Amygdala (tissue), 56 donors: ENCODE data around the gene KAZN.
A peak's percentile ranks its signal among the peaks of the same experiment; 100 is the strongest.

Experiments used
- DNase-seq, 56 donors: peaks; one replicate each; lab custom pipeline; 2025; lab: John Stamatoyannopoulos, UW

KAZN gene

DNA sequence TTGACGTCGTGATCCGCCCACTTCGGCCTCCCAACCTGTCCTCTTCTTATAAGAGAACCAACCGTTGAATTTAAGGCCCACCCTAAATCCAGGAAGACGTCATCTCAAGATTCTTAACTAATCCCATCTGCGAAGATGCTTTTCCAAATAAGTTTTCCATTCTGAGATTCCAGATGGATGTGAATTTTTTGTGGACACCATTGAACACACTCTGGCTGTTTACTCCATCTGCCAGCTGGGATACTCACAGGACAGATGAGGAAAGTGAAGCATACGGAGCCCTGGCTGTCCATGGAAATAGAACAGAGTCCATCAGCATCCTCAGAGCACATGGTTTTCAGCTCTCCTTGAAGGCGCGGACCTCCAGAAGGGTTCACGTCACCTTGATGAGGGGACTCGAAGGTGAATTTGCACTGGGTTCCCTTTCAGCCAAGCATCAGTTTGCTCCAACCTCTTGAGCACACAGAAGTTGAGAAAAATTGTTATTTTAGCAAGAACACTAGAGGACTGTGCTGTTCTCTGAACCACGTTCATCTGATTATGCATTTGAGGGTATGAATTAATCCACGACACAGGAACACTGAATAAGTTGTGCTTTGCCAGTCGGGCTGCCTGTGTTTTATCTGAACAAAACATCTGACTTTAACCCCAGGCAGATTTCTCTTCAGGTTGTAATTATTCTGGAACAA is 68.6 kb downstream of the KAZN start:
- DNase-seq, result no peak

DNA sequence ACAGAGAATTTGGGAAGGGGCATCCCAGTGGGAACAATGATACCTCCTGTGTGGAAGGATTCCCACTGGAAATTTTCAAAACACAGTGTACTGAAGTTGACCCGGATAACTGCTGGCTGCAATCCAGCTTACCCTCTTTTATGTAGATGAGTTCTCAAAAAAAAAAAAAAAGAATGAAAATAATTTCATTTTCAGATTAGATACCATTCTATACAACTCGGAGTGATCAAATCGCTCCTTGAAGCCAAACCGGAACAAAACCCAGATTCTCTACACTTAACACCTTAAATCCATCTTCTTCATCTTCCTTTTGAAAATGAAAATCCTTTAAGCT is 69.1 kb downstream of the KAZN start:
- no peak for DNase-seq

DNA sequence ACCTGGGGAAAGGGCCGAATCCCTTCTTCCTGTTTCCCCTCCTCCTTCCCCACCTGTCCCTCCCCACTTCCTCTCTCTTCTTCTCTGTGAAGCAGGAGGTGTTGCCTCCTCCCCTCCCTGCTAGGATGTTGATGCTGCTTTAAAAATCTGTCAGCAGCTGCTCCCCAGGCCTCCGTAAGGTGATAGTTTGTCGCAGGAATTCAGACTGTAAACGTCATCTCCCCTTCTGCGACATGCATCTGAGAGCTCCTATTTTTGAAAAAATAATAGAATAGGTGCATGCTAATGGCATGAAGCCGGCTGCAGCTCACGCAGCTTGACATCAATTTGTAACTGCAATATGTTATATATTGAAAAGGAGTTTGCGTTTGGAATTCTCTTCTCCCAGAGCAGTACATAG is 70.1 kb downstream of the KAZN start:
- DNase-seq, result no peak

DNA sequence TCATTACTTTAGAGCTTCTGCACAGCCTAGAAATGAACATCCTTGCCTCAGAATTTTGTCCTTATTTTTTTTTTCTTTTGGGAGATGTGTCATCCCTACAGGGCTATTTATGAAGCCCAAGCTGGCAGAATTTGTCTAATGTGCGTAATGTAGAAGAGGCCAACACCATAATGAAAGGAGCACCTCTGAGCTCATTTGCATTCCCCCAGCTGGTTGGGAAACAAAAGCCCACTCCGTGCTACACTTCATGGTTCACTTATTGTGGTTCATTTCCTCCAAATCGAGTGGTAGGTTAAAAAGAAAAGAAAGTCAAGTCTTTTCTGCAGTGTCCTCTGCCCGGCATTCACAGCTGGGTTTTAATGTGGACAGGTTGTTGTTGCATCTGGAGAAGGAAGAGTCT is 73.5 kb downstream of the KAZN start:
- peak in 1 of 56 donors; percentile 9 for DNase-seq

DNA sequence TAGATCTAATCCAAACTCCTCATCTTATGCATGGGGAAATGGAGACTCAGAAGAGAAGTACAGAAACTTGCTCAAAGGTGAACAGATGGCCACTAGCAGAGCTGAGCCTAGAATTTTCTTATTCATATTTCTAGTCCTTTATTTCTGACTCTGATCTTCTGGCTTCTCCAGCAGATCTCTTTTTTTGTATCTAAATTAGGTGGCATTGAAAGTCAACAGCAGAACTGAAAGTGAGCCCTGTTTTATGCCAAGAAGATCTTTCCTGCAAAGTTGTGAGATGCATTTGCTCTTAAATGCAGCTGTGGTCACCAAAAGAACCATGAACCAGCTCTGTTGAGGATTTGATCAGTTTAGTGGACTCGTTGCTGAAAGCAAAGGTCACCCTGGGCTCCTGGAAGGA is 75.5 kb downstream of the KAZN start:
- no peak for DNase-seq

DNA sequence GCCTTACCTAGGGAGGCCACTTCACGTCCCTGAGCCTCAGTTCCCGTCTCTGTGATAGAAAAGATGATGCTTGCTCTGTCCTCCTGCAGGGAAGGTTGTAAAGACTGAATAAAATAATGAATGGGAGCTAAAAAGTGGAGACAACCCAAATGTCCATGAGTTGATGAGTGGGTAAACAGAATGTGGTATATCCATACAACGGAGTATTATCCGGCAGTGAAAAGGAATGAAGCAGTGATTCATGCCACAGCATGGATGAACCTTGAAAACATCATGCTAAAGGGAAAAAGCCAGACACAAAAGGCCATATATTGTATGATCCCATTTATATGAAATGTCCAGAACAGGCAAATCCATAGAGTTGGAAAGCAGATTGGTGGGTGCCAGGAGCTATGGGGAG is 77.9 kb downstream of the KAZN start:
- DNase-seq, result no peak

DNA sequence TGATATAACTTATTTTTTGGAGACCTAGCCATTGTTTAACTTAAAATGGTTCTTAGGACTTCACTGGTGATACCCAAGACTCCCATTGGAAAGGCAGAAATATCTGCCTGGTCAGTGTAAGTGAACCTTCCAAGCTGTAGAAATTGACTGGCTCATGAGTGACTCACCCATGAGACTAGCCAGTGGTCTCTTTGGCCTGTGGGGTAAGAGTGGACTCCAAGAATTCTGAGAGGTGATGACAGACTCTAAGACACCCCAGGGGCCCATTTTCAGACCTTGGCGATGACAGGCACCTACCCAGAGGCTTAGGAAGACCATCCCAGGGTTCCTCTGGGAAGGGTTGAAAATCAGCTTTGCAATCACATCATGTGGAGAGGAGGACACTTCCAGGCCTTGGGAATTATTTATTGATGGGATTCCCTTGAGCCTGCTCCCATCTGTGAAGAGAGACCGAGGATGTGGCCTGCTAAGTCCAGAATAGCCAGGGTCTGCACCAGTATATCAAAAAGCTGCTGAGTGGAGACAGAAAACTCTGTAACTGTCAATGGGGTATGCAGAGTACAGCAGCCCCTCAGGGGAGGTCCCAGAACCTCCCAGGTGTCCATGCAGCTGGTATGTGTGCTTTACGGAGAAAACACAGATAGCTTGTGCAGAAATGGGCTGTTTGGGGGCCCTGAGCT is 78.9 kb downstream of the KAZN start:
- no peak for DNase-seq

DNA sequence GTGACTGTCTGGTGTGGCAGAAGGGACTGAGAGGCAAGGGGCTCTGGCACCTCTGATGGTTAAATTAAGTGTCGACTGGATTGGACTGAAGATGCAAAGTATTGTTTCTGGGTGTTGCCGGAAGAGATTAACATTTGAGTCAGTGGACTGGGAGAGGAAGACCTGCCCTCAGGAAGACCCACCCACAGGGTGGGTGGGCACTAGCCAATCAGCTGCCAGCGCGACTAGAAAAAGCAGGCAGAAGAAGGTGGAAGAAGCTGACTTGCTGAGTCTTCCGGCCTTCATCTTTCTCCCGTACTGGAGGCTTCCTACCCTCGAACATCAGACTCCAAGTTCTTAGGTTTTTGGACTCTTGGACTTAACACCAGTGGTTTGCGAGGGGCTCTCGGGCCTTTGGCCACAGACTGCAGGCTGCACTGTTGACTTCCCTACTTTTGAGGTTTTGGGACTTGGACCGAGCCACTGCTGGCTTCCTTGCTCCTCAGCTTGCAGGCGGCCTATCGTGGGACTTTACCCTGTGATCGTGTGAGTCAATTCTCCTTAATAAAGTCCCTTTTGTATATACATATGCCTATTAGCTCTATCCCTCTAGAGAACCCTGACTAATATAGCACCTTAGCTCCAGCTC is 79.6 kb downstream of the KAZN start:
- DNase-seq, result no peak

DNA sequence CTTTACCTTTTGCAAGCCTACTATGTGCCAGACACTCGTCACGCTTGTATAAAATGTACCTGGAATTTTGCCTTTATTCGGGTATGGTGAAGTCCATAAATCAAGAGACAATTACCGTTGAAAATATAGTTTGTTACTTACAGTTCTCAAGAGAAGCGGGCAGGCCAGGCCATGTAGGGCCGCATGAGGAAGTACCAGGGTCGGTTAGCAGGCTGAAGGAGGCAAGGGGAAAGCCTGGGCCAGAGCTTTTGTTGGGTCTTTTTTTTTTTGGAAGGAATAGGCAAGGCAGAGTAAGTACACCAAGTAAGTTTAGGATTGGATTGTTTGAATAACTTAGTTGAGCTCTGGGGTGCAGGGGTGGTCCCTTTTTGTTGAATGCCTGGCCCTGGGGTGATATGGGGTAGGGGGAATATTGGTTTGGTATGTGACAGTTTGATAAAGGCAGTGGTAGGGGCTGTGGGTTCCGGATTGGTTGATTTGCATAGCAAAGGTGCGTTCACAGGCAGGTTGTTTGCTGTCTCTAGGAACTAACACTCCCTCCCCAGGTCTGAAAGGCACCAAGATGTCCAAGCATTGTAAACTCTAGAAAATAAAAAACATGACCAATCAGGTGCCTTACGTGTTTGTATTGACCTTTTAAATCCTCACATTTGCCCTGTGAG is 80.7 kb downstream of the KAZN start:
- no peak for DNase-seq

DNA sequence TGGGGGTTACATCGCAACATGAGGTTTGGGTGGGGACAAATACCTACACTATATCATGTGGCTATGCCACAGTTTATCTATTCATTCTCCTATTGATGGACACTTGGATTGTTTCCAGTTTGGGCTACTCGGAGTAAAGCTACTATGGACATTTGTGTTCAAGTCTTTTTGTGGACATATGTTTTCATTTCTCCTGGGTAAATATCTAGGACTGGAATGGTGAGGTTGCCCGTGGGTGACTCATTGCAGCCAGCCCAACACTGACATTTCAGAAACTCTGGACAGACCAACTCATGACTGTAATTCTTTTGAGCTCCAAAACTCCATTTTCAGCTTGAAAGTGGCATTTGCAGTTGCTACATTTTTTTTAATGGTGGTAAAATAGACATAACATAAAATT is 82.7 kb downstream of the KAZN start:
- DNase-seq, result no peak

DNA sequence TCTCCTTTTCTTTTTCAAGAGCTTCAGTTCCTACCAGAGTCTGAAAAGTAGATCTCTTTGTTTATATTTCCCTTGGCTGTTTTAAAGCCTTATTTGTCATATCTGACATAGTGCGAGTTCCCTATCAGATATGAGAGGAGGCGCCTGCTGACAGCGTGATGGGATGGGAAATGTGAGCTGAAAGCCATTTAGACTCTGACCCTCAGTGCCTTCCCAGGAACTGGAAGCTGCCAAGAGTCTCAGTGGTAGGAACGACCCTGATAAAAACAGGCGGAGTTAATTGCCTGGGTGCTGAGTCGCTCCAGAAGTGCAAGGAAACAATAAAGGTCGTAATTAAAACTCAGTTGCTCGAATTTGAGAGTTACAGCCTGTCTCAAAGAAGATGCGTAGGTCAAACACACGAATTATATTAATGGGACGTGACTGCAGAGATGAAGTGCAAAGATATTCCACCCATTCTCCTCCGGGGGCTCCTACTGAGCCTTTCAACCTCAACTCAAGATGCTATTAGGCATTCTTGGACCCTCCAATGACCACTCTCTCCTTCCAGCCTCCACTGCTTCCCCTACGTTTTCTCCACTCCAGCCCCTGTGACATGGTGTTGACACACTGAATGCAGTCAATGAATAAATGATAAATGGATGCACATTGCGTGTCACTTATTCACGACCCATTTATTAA is 84.6 kb downstream of the KAZN start:
- no peak for DNase-seq

DNA sequence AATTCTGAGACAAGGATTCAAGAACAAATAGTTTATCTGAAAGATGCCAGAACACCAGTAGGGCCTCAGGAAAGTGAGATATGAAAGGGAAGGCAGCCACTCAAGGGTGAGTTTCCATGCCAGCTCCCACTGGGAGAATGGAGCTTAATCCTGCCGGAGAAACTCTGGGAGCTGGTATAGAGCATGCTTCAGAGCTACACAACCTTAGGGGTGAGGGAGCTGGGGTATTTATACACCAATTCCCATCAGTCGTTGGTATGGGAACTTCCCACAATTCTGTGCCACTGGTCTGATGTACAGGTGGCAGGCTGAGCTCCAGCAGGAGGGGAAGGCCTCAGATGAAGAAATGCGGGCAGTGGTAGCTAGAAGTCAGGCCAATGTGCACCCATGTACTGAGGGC is 86.6 kb downstream of the KAZN start:
- no peak for DNase-seq

DNA sequence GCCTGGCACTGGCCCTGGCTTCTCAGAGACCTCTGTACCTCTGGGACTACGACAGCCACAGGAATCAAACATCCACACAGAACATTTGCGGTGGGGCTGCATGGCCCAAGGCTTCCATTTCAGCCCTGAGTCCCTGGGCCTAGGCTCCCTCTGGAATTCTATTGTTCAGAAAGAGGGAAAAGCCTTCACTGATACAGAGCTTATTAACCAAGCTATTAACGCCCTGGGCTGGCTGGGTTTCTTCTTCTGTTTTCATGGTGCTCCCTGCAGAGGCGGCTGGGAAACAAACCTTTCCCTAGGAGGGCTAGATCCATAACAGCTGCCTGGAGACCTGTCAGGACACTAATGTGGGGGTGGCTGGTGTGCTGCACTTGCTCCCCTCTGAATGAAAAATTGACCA is 88.2 kb downstream of the KAZN start:
- no peak for DNase-seq

DNA sequence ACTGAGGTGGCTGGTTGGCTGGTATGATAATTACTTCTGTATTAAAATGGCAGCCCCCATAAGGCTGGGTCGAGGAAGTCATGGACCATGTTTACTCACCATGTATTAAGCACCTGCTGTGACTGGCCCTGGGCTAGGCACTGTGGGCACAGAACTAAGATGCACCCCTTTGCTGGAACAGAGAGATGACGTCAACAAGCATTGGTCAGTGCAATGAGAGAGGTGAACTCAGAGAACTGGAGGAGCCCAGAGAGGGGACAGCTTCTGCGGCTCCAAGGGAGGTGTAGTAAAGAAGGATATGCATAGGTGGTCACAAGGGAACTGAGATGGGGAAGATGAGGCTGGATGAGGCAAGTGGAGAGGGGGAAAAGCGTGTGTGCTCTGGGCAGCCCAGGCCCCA is 88.7 kb downstream of the KAZN start:
- DNase-seq, result no peak

DNA sequence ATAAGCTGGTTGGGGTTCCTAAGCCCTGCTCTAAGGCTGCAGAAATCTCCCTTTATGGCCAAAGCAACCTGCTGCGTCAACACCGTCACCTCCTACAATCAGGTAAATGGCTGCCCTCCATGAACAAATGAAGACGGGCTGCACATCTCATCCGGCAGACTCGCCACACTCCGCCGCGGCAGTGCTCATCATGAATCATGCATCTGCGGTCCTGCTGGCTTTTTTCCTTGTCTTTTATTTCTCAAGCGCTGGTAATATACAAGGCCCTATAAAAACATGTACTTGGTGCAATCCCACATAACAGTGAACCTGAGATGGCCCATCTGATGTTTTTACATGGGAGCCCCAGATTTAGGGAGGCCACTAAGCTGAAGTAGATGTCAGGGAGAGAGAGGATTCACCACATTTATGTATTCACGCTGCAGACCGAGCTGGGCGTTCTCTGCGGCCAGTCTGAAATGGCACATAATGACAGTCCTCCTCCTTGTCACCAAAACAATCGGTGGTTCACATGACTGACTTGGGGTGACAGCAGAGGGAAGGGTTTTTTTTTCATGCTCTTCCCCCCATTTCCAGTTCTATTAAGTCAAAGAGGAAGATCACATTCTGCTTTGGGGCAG is 91.6 kb downstream of the KAZN start:
- peak in 10 of 56 donors; percentile 2 to 61 (median 17) for DNase-seq

DNA sequence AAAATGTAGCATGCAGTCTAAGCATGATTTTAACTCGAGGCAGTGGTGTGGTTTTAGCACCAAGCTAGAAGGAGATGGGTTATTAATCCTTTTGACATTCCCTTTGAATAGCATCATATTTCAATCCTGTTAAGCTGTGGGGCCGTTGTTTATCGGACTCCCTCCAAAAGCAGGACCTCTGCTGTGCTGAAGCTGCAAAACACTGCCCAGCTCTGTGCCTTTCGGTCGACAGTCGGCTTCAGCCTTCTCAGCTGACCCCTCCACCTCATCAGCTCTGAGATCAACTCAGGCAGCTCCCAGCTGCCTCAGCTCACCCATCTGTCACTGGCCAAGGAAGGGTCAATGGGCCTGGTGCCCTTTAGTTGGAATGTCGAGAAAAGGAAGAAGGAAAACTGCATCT is 95.5 kb downstream of the KAZN start:
- DNase-seq, result no peak

DNA sequence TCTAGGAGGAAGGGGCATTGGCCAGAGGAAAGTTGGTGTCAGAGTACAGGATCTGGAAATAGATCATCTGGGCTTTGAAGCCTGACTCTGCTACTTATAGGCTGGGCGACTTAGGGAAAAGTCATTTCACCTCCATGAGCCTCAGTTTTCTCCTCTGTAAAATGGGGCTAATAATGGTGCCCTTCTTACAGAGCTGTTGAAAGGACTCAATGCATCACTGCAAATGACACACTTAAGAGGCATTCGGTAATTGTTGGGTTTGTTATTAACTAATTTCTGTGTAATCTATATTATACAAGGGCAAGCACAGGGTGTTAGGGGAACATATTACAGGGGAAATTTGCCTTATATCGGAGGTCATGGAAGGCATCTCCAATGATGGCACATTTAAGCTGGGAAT is 96.1 kb downstream of the KAZN start:
- DNase-seq, result no peak

DNA sequence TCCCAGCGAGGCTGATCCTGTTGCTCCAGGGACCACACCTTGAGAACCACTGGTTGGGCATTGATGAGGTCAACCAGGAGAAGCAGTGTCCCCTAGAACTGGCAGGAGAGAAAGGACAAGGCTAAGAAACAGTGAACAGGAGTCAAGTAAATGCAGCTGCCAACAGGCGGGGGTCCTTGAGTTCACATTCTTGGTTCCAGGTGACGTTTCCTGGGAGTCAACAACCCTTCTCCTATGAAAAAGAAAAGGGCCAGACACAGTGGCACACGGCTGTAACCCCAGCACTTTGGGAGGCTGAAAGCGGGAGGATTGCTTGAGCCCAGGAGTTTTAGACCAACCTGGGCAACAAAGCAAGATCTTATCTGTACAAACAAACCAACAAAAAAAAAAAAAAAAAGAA is 98.3 kb downstream of the KAZN start:
- DNase-seq, result no peak

DNA sequence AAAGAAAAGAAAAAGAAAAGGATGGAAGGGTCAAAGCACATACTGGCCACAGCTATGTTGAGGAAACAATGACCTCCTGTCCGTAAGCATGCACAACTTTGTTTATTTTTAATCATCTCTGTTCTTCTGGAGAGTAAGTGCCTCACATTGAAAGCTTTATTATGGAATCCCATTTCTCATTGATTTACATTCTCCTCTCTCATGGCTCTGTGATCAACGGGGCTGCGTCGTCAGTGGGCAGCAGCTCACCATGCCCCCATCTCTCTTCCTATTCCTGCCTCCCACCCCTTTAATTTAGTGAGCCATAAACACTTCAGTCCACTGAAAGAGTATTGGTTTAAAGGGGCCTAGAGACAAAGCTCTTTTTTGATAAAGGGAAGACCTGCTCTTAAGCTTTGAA is 98.9 kb downstream of the KAZN start:
- DNase-seq, result no peak

DNA sequence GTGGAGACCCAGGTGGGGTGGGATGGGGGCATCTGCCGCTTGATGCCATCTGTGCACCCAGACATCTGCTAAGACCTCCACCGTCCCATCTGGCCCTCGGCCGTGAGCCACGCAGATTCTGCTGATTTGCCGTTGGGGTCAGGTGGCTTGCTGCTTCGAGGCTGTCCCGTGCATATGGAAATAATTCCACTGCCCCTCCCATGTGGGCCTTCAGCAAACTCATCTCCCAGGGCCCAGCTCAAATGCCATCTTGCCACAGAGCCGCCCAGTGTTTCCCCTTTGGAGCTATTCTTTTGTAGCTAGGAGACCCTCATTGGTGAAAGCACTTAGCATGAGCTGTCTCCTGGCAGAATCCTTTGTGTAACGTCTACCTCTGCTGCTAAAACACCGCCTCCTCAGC is 99.8 kb downstream of the KAZN start:
- no peak for DNase-seq

DNA sequence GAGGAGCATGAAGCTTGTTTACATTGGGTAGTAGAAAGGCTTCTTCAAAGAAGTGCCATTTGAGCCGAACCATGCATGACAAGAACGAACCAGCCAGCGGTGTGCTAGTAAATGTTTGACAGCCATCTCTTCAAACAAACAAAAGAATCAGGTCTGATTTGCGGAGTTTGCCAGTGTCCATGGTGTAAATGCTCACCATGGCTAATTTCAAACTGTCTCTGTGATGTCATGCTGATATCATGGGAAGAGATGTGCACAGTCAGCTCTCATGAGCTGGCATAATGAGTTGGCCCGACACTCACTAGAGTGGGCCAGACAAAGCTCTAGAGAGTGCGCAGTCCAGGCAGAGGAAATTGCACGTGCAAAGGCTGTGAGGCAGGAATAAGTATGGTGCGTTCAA is 101.1 kb downstream of the KAZN start:
- no peak for DNase-seq
